T-helper 1 cell treated with Interleukin-12 subunit alpha and Interleukin-12 subunit beta and Interleukin-4 antibody, amounts not matched to agents 30 μg/mL and 1 μg/mL, for 36 hours (primary cell): ENCODE measurements around the gene SERPINB10.

Experiments
- H3K27ac Mint-ChIP-seq: one replicate; pipeline ENCODE4 v1.8.0; 2021; ENCODE audit warnings: mild to moderate bottlenecking, mixed read lengths
- H3K27me3 Mint-ChIP-seq: one replicate; pipeline ENCODE4 v1.8.0; 2021; ENCODE audit warnings: low read depth, mixed read lengths
- H3K36me3 Mint-ChIP-seq: one replicate; pipeline ENCODE4 v1.8.0; 2021; ENCODE audit warnings: low read depth, mixed read lengths
- H3K4me1 Mint-ChIP-seq: one replicate; pipeline ENCODE4 v1.8.0; 2021; ENCODE audit warnings: low read depth, mixed read lengths
- H3K4me3 Mint-ChIP-seq: one replicate; pipeline ENCODE4 v1.8.0; 2021; ENCODE audit warnings: mild to moderate bottlenecking, moderate library complexity, mixed read lengths
- H3K9me3 Mint-ChIP-seq: one replicate; pipeline ENCODE4 v1.8.0; 2021; ENCODE audit warnings: mixed read lengths

SERPINB10 gene

GRCh38 chr18:63907664-63908063, at the start of gene SERPINB10:
TSS of gene SERPINB10 (plus strand) at chr18:63907958. CDS start at chr18:63915511, 7,553 bp downstream.
- no peaks in the 10 kb centered on the region for H3K9me3 Mint-ChIP-seq
- no peak within 1 kb of the TSS for H3K4me3 Mint-ChIP-seq
- H3K27ac Mint-ChIP-seq, result no peak within 1 kb of the TSS
- H3K36me3 Mint-ChIP-seq, result no peaks in the 10 kb centered on the region
- peaks cover 16% of the 10 kb centered on the region for H3K27me3 Mint-ChIP-seq
- H3K4me1 Mint-ChIP-seq, result no peaks in the 10 kb centered on the region

GRCh38 chr18:63858456-63858855, 49.3 kb upstream of the SERPINB10 start:
- Mint-ChIP-seq H3K27me3 (peaks cover 16% of the 10 kb centered on the region), H3K4me3 (no peak overlapping the region), H3K9me3 (no peaks in the 10 kb centered on the region), H3K36me3 (no peaks in the 10 kb centered on the region), H3K27ac (no peak overlapping the region), H3K4me1 (no peaks in the 10 kb centered on the region)

GRCh38 chr18:63859781-63860475, 47.8 kb upstream of the SERPINB10 start:
- Mint-ChIP-seq H3K4me1 (no peaks in the 10 kb centered on the region), H3K9me3 (no peaks in the 10 kb centered on the region), H3K4me3 (no peak overlapping the region), H3K27ac (no peak overlapping the region), H3K27me3 (peaks cover 16% of the 10 kb centered on the region), H3K36me3 (no peaks in the 10 kb centered on the region)

- Mint-ChIP-seq H3K27me3 (peaks cover 16% of the 10 kb centered on the region), H3K36me3 (no peaks in the 10 kb centered on the region), H3K4me3 (no peak overlapping the region), H3K27ac (no peak overlapping the region), H3K9me3 (no peaks in the 10 kb centered on the region), H3K4me1 (no peaks in the 10 kb centered on the region)
Observed at GRCh38 chr18:63860531-63860930, 47.2 kb upstream of the SERPINB10 start.

- no peaks in the 10 kb centered on the region for H3K4me1 Mint-ChIP-seq
- no peaks in the 10 kb centered on the region for H3K36me3 Mint-ChIP-seq
- peaks cover 3% of the 10 kb centered on the region for H3K27me3 Mint-ChIP-seq
- H3K27ac Mint-ChIP-seq, result no peak overlapping the region
- no peaks in the 10 kb centered on the region for H3K9me3 Mint-ChIP-seq
- no peak overlapping the region for H3K4me3 Mint-ChIP-seq
Observed at GRCh38 chr18:63867368-63868125, 40.2 kb upstream of the SERPINB10 start.

GRCh38 chr18:63868546-63868945, 39.2 kb upstream of the SERPINB10 start:
- no peaks in the 10 kb centered on the region for H3K9me3 Mint-ChIP-seq
- no peak overlapping the region for H3K4me3 Mint-ChIP-seq

GRCh38 chr18:63869374-63869773, 38.4 kb upstream of the SERPINB10 start:
- H3K4me3 Mint-ChIP-seq, result no peak overlapping the region
- no peak overlapping the region for H3K27ac Mint-ChIP-seq
- no peaks in the 10 kb centered on the region for H3K9me3 Mint-ChIP-seq
- H3K4me1 Mint-ChIP-seq, result no peaks in the 10 kb centered on the region
- H3K36me3 Mint-ChIP-seq, result no peaks in the 10 kb centered on the region
- peaks cover 10% of the 10 kb centered on the region for H3K27me3 Mint-ChIP-seq

More at GRCh38 chr18:63868546-63868945, 39.2 kb upstream of the SERPINB10 start:
- Mint-ChIP-seq H3K27ac (no peak overlapping the region), H3K4me1 (no peaks in the 10 kb centered on the region), H3K36me3 (no peaks in the 10 kb centered on the region), H3K27me3 (peaks cover 5% of the 10 kb centered on the region)

GRCh38 chr18:63869851-63870250, 37.9 kb upstream of the SERPINB10 start:
- Mint-ChIP-seq H3K27ac (no peak overlapping the region), H3K27me3 (peaks cover 10% of the 10 kb centered on the region), H3K4me3 (no peak overlapping the region), H3K4me1 (no peaks in the 10 kb centered on the region), H3K36me3 (no peaks in the 10 kb centered on the region), H3K9me3 (no peaks in the 10 kb centered on the region)

GRCh38 chr18:63871836-63872235, 35.9 kb upstream of the SERPINB10 start:
- Mint-ChIP-seq H3K27me3 (peaks cover 13% of the 10 kb centered on the region), H3K4me3 (no peak overlapping the region), H3K4me1 (no peaks in the 10 kb centered on the region), H3K27ac (no peak overlapping the region), H3K36me3 (no peaks in the 10 kb centered on the region), H3K9me3 (no peaks in the 10 kb centered on the region)

GRCh38 chr18:63872586-63872985, 35.2 kb upstream of the SERPINB10 start:
- Mint-ChIP-seq H3K9me3 (no peaks in the 10 kb centered on the region), H3K4me3 (no peak overlapping the region), H3K27ac (no peak overlapping the region), H3K4me1 (no peaks in the 10 kb centered on the region), H3K27me3 (peaks cover 13% of the 10 kb centered on the region), H3K36me3 (no peaks in the 10 kb centered on the region)

- Mint-ChIP-seq H3K4me1 (no peaks in the 10 kb centered on the region), H3K27me3 (peaks cover 14% of the 10 kb centered on the region), H3K4me3 (no peak overlapping the region), H3K36me3 (no peaks in the 10 kb centered on the region), H3K9me3 (no peaks in the 10 kb centered on the region), H3K27ac (no peak overlapping the region)
Observed at GRCh38 chr18:63878343-63878742, 29.4 kb upstream of the SERPINB10 start.

- no peaks in the 10 kb centered on the region for H3K9me3 Mint-ChIP-seq
- no peaks in the 10 kb centered on the region for H3K36me3 Mint-ChIP-seq
- H3K4me1 Mint-ChIP-seq, result no peaks in the 10 kb centered on the region
- no peak overlapping the region for H3K4me3 Mint-ChIP-seq
- no peak overlapping the region for H3K27ac Mint-ChIP-seq
- H3K27me3 Mint-ChIP-seq, result peaks cover 9% of the 10 kb centered on the region
Observed at GRCh38 chr18:63878925-63879324, 28.8 kb upstream of the SERPINB10 start.

- Mint-ChIP-seq H3K4me1 (no peaks in the 10 kb centered on the region), H3K27me3 (peaks cover 15% of the 10 kb centered on the region), H3K9me3 (no peaks in the 10 kb centered on the region), H3K4me3 (no peak overlapping the region), H3K27ac (no peak overlapping the region), H3K36me3 (no peaks in the 10 kb centered on the region)
Observed at GRCh38 chr18:63879709-63880108, 28.0 kb upstream of the SERPINB10 start.

GRCh38 chr18:63881851-63882250, 25.9 kb upstream of the SERPINB10 start:
- no peak overlapping the region for H3K4me3 Mint-ChIP-seq
- no peaks in the 10 kb centered on the region for H3K9me3 Mint-ChIP-seq
- H3K27ac Mint-ChIP-seq, result no peak overlapping the region
- H3K36me3 Mint-ChIP-seq, result no peaks in the 10 kb centered on the region
- H3K27me3 Mint-ChIP-seq, result peaks cover 16% of the 10 kb centered on the region
- H3K4me1 Mint-ChIP-seq, result no peaks in the 10 kb centered on the region
